ENCODE measurements around the gene TULP3.

DNA sequence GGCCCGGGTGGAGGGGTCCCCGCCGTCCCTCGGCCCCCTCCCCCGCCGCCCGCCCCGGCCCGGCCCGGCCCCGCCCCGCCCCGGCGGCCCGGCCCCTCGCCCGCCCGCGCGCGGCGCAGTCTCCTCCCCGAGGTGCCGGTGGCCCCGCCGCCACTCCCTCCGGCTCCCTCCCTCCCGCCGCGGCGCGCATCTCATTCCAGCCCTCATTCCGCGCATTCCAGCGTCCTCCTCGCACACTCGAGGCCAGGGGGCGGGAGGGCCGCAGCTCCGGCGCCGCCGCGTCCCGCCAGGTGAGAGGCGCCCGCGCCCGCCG lies 68.5 kb downstream of the TULP3 start, which contains the start of gene TEAD4:
- no peak for TF ChIP-seq POLR2A (IDR thresholded peaks at IDR 0.05; ENCODE audit: low read depth, low read length)
- TF ChIP-seq POLR2AphosphoS5 (IDR thresholded peaks at IDR 0.05; ENCODE audit: low read depth, low read length), result no peak
- TF ChIP-seq TAF1 (IDR thresholded peaks at IDR 0.05; ENCODE audit: borderline replicate concordance, low read depth, low read length), result no peak
